Right kidney (tissue), 1 donor: ENCODE results near the gene CSTPP1.

ENCODE experiments used
- DNase-seq: peaks from one replicate; pipeline ENCODE4 v3.0.0-alpha.2; 2016

CSTPP1 gene

DNA sequence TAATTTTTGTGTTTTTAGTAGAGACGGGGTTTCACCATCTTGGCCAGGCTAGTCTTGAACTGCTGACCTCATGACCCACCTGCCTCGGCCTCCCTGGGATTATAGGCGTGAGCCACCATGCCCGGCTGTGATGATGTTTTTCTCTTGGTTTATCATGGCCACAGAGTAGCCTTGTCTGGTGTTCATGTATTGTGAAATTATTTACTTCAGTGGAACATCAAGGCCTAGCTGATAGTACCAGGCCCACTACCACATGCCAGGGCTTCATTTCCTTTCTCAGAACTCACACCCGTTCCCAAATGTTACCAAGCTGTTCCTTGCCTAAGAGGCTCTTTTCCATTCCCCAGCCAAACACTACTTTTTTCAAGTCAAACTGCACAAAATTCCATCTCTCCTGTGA lies 272.1 kb downstream of the CSTPP1 start:
- DNase-seq, result no peak
